GM19351 (cell line): ENCODE results near the gene MEGF8.

Source experiments
- ATAC-seq: cut with Tn5 transposase; IDR thresholded peaks from one replicate; pipeline ENCODE4 v1.9.1; 2021; ENCODE audit warnings: mild to moderate bottlenecking, moderate library complexity; ENCODE audit not compliant: unreplicated experiment

The MEGF8 gene

GRCh38 chr19:42285988-42286348 lies 39.5 kb upstream of the MEGF8 start:
- no peak for ATAC-seq

- ATAC-seq: no peak
Measured at GRCh38 chr19:42286349-42287016, 39.0 kb upstream of the MEGF8 start.

- no peak for ATAC-seq
Measured at GRCh38 chr19:42287017-42287826, 38.2 kb upstream of the MEGF8 start.

GRCh38 chr19:42287827-42288107 lies 37.7 kb upstream of the MEGF8 start:
- ATAC-seq: no peak

GRCh38 chr19:42288387-42288786 lies 37.0 kb upstream of the MEGF8 start:
- ATAC-seq: no peak

- ATAC-seq: no peak
Measured at GRCh38 chr19:42288881-42289555, 36.4 kb upstream of the MEGF8 start.

GRCh38 chr19:42289556-42290041 lies 35.8 kb upstream of the MEGF8 start:
- ATAC-seq: no peak

GRCh38 chr19:42290136-42290522 lies 35.3 kb upstream of the MEGF8 start:
- ATAC-seq: no peak

- no peak for ATAC-seq
Measured at GRCh38 chr19:42290523-42291434, 34.7 kb upstream of the MEGF8 start.

- ATAC-seq: no peak
Measured at GRCh38 chr19:42291435-42291810, 34.0 kb upstream of the MEGF8 start.

- no peak for ATAC-seq
Measured at GRCh38 chr19:42292042-42292960, 33.1 kb upstream of the MEGF8 start.

- no peak for ATAC-seq
Measured at GRCh38 chr19:42292963-42293362, 32.5 kb upstream of the MEGF8 start.

- no peak for ATAC-seq
Measured at GRCh38 chr19:42293540-42293939, 31.9 kb upstream of the MEGF8 start.

- ATAC-seq: no peak
Measured at GRCh38 chr19:42293948-42294347, 31.5 kb upstream of the MEGF8 start.

GRCh38 chr19:42294471-42295137 lies 30.8 kb upstream of the MEGF8 start:
- no peak for ATAC-seq

- no peak for ATAC-seq
Measured at GRCh38 chr19:42295342-42295741, 30.1 kb upstream of the MEGF8 start.

GRCh38 chr19:42295831-42296525 lies 29.5 kb upstream of the MEGF8 start:
- no peak for ATAC-seq

GRCh38 chr19:42297039-42297438 lies 28.4 kb upstream of the MEGF8 start:
- no peak for ATAC-seq

GRCh38 chr19:42301646-42302203 lies 23.7 kb upstream of the MEGF8 start, which contains the start of gene PRR19:
Gene PRR19 (plus strand): TSS chr19:42302132. CDS start chr19:42309585, 7,453 bp downstream.
- ATAC-seq: peak; percentile 15
